GM18526 (cell line): ENCODE data around the gene GAPVD1.

ENCODE experiments used
- POLR2A ChIP-seq: IDR thresholded peaks from 3 replicates; pipeline ENCODE4 v1.6.1; 2011; ENCODE audit not compliant: insufficient read length; ENCODE audit errors: extremely low read depth

GAPVD1 gene

DNA sequence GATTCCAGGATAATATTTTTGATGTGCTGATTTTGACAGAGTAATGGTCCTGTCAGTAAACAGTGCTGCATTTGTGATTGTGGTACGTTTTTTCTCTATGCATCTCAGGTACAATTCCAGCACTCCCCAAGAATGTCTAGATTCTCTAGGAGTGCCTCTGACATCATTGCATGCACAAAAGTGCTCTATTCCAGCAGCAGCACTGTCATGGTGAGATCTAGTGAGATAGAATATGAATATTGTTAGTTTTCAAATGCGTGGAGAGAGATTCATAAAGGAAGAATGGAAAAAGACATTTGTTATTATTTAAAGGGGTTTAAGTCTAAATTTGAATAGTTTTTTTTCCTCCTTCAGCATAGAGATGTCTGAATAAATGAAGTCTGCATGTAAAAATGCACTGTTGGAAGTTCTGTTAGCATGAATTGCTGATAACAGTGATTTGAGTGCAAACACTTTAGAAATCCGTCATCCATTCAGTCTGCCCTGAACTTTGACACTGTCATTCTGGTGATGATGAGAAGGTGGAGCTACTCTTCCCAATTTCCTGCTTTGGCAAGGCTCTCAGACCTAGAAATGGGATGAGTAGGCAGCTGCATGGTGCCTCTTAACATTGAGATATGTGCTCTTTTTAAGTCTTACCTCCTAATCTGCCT is 84.6 kb downstream of the GAPVD1 start:
- TF ChIP-seq POLR2A: no peak

DNA sequence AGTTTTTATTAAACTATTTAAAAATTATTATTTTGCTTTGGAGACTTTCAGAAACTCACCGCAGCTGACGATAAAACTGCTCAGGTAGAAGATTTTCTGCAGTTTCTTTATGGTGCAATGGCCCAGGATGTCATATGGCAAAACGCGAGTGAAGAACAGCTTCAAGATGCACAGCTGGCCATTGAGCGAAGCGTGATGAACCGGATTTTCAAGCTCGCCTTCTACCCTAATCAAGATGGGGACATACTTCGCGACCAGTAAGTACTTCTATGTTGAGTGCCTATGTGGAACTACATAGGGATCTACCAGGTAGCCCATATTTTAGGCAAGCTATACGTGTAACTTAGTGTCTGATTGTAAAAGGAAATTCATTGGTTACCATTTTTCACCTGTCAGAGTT is 94.0 kb downstream of the GAPVD1 start:
- no peak for TF ChIP-seq POLR2A

DNA sequence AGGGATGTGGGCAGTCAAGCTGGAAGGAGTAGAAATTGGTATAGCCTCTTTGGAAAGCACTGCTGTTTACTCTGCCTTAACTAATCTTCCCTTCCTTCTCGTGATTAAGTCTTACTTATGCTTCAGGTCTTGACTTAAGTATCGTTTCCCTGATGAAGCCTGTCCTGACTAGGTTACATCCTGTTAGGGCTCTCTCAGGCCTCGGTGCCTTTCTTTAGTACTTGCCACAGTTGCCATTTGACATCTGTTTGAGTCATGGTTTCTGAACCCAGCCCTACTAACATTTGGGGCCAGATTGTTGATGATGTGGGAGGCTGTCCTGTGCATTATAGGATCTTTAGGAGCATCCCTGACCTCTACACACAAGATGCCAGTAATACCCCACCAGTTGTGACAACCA is 94.4 kb downstream of the GAPVD1 start:
- TF ChIP-seq POLR2A: no peak

DNA sequence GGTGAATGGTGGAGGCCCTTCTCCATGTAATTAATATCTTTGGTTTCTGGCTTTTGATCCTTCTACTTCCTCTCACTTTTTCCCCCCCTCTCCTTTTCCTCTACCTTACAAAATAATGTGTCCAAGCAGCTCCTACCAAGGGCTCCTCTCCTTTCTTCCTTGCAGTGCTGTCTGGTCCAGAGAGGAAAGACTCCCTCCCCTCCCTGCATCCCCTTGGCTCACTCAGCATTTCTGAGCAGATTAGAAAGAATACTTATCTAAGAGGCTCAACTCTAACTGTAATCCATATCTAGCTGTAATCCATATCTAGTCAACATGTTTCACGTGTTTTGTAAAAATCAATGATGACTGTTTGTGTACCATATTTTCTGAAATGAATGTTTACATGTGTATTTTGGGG is 97.4 kb downstream of the GAPVD1 start:
- no peak for TF ChIP-seq POLR2A

DNA sequence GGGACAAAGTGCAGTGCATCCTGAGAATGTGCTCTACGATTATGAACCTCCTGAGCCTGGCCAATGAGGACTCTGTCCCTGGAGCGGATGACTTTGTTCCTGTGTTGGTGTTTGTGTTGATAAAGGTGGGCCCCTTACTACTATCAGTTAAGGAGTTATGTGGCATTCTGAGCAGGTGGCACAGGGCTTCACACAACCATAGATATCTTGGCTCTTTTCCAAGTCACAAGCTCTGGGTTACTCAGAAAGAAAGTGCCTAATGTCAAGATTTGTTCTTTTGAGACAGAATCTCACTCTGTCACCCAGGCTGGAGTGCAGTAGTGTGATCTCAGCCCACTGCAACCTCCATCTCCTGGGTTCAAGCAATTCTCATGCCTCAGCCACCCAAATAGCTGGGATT is 99.0 kb downstream of the GAPVD1 start:
- TF ChIP-seq POLR2A: no peak

- no peak for TF ChIP-seq POLR2A
These were observed 100.4 kb downstream of the GAPVD1 start for GRCh38 chr9:125361837-125362531.

- no peak for TF ChIP-seq POLR2A
These were observed 105.0 kb downstream of the GAPVD1 start for GRCh38 chr9:125366676-125367075.

GRCh38 chr9:125370786-125371185 is 109.2 kb downstream of the GAPVD1 start:
- no peak for TF ChIP-seq POLR2A

DNA sequence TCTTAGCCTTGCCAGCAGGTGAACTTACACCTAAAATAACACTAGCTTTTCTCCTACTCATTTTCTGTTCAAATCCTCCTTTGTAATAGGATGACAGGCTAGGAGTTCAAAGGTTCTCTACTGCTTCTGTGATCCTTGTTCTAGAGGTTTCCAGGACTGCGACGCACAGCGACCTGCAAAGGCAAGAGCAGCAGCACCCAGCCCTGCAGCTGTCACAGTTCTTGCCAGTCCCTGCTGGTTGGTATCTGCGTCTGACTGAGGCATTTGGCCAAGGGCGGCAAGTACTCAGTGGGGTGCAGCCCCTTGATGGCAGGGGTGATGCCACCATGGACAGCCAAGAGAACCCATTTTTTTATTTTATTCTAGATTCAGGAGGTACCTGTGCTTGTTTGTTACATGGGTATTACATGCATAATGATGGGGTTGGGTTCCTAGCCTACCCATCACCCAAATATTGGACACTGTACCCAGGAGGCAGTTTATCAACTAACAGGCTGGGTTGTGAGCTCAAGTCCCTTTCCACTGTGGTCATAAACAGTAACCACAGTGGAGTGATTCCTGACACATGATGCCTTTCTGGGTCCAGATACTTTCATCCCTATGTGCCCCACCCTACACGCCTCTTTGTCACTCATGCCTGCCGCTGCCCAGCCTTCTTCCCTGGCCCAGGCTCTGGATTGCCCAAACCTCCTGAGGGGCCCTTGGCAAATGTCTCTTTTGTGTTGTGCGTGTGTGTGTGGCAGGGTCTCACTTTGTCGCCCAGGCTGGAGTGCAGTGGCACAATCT is 111.0 kb downstream of the GAPVD1 start:
- TF ChIP-seq POLR2A: no peak

DNA sequence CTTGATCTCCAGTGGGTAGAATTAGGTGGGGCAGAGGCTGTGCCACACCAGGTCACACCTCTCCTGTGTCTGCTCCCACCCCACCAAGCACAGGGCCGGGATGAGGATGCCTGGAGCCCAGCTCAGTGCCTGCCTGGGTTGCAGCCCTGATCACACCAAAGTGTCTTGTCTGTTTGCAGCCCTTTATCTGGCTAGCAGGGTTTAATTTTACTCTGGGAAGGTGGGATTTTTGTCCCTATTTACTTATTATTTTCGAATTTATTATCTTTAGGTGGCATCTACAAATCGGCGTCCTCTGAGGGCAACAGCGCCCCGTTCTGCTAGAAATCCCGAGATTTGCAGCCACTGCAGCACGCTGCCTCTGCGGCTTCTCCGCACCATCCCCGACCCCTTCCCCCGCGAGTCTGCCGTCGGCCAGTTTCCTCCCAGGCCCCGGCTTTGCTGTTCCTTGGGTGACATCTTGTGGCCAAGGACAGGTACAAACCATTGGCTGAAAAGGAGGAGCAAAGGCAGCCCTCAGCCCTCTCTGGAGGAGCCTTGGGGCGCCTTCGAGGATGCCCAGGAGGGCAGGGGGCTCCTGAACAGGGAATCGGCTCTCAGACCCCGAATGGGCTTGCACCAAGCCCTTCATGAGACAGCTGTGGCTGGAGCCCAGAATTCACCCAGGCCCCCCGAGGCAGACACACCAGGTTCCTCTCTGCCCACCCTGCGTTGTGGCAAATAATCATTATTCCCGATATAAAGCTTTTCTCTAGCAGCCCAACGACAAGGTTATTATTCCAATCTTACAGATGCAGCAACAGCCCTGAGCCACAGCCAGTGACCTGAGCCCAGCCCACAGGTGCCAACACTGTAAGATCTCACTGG is 113.0 kb downstream of the GAPVD1 start:
- TF ChIP-seq POLR2A: no peak

GRCh38 chr9:125375820-125376219 is 114.2 kb downstream of the GAPVD1 start:
- TF ChIP-seq POLR2A: no peak

- no peak for TF ChIP-seq POLR2A
These were observed 114.9 kb downstream of the GAPVD1 start for GRCh38 chr9:125376261-125377226.

GRCh38 chr9:125377584-125378250 is 116.1 kb downstream of the GAPVD1 start:
- TF ChIP-seq POLR2A: no peak

DNA sequence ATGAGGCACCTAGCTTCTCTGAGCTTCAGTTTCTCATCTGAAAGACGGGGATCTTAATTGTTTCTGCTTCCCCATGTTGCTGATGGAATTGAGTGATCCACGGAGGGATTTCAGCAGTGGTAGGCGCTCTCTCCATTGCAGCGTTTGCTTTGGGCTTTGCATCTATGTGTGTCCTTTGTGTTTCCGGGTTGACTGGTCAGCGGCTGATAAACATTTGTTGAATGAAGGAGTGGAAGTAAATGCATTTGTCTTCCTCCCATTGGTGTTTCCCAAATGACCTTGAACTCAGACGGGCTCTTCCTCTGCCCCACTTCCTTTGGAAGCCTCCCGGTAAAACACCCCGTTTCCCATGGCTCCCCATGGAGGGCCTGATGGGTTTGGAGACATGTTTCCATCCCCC is 117.2 kb downstream of the GAPVD1 start:
- no peak for TF ChIP-seq POLR2A
